H54 (cell line): Measurements from ENCODE around the gene ANKRD11.
A peak's percentile ranks its signal among the peaks of the same experiment; 100 is the strongest.
"Not testable (repeated sequence)": the region's sequence is repeated elsewhere in the genome, so short reads cannot be mapped to it uniquely, and the experiment has no call there.

Source experiments
- DNase-seq: peaks from one replicate; pipeline ENCODE4 v3.0.0; 2011; ENCODE audit warnings: low spot score, mixed read lengths; ENCODE audit not compliant: insufficient read length
- FAIRE-seq: peaks from 3 replicates; lab custom pipeline; 2011; peaks lifted over from hg19 to GRCh38; lab: Jason Lieb, UNC
- POLR2A ChIP-seq: IDR thresholded peaks from 2 replicates; pipeline ENCODE4 v1.6.1; 2011; ENCODE audit warnings: low read depth, mild to moderate bottlenecking, low read length

The ANKRD11 gene

GRCh38 chr16:89246903-89247733 lies 243.2 kb downstream of the ANKRD11 start:
- DNase-seq (peak; percentile 84), FAIRE-seq (no peak)
- no peak; the same call in 1 of the 2 replicates for TF ChIP-seq POLR2A

GRCh38 chr16:89246383-89246902 lies 243.9 kb downstream of the ANKRD11 start:
- TF ChIP-seq POLR2A = no peak
- FAIRE-seq = no peak
- no peak for DNase-seq

GRCh38 chr16:89244754-89245153 lies 245.6 kb downstream of the ANKRD11 start:
- DNase-seq (no peak), FAIRE-seq (no peak)
- no peak for TF ChIP-seq POLR2A

GRCh38 chr16:89244264-89244663 lies 246.1 kb downstream of the ANKRD11 start:
- DNase-seq, FAIRE-seq: not testable (repeated sequence)

GRCh38 chr16:89243664-89244063 lies 246.7 kb downstream of the ANKRD11 start:
- TF ChIP-seq POLR2A = no peak
- FAIRE-seq = no peak

GRCh38 chr16:89242795-89243200 lies 247.6 kb downstream of the ANKRD11 start:
- no peak for TF ChIP-seq POLR2A
- FAIRE-seq (no peak), DNase-seq (no peak)

More at GRCh38 chr16:89243664-89244063, 246.7 kb downstream of the ANKRD11 start:
- no peak for DNase-seq

- peak; percentile 69 for DNase-seq
- peak; percentile 84 for TF ChIP-seq POLR2A
- no peak for FAIRE-seq
These were observed 249.0 kb downstream of the ANKRD11 start for GRCh38 chr16:89241187-89242007.

- FAIRE-seq (no peak), DNase-seq (no peak)
- no peak for TF ChIP-seq POLR2A
These were observed 252.6 kb downstream of the ANKRD11 start for GRCh38 chr16:89237733-89238132.

- FAIRE-seq (no peak), DNase-seq (no peak)
- no peak for TF ChIP-seq POLR2A
These were observed 256.5 kb downstream of the ANKRD11 start for GRCh38 chr16:89233678-89234490.

- FAIRE-seq (no peak), DNase-seq (no peak)
- no peak for TF ChIP-seq POLR2A
These were observed 258.3 kb downstream of the ANKRD11 start for GRCh38 chr16:89232107-89232506.

GRCh38 chr16:89230255-89230654 lies 260.1 kb downstream of the ANKRD11 start:
- no peak for TF ChIP-seq POLR2A
- no peak for FAIRE-seq
- DNase-seq = no peak

GRCh38 chr16:89224665-89225064 lies 265.7 kb downstream of the ANKRD11 start:
- no peak for TF ChIP-seq POLR2A
- FAIRE-seq (no peak), DNase-seq (no peak)

- DNase-seq (no peak), FAIRE-seq (no peak)
- TF ChIP-seq POLR2A = no peak
These were observed 267.4 kb downstream of the ANKRD11 start for GRCh38 chr16:89222931-89223330.
